ENCODE data around the gene RTL5. TPM values are rescaled to one million over a fixed set of nuclear protein-coding genes. Genes with fewer than 3 reads are reported as not detected.

Gene RTL5
- total RNA-seq, 1 donor from 2014 or later, result 17.1 TPM

DNA sequence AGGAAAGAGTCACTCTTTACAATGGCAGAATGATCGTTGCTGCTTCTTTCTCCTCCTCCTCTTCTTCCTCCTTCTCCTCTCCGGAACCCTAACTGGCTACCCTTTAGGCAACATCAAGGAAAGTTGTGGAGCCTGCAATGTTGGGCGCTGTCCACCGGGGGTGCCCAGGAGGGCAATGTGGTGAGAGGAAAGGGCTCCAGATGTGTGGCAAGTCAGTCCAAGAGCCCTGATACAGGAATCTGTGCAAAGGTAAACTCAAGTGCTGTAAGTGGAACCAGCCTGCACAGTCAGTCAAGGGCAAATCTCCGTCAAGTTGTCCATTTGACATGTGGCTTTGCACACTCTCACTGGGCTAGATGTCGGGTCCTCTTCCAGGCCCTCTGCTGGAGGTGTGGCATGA, 2.8 kb downstream of the RTL5 start:
- TF ChIP-seq, protein P1, sequence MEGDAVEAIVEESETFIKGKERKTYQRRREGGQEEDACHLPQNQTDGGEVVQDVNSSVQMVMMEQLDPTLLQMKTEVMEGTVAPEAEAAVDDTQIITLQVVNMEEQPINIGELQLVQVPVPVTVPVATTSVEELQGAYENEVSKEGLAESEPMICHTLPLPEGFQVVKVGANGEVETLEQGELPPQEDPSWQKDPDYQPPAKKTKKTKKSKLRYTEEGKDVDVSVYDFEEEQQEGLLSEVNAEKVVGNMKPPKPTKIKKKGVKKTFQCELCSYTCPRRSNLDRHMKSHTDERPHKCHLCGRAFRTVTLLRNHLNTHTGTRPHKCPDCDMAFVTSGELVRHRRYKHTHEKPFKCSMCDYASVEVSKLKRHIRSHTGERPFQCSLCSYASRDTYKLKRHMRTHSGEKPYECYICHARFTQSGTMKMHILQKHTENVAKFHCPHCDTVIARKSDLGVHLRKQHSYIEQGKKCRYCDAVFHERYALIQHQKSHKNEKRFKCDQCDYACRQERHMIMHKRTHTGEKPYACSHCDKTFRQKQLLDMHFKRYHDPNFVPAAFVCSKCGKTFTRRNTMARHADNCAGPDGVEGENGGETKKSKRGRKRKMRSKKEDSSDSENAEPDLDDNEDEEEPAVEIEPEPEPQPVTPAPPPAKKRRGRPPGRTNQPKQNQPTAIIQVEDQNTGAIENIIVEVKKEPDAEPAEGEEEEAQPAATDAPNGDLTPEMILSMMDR (IDR thresholded peaks at IDR 0.05), result peak in 1 of 3 experiments; percentile 38
- intact Hi-C loops (cut with DNase I), result no loop called here
- Histone ChIP-seq H3K27ac (no peak overlapping the region), H3K4me3 (no peak overlapping the region), H3K27me3 (no peaks in the 10 kb centered on the region), H3K4me1 (peaks cover 4 to 6% of the 10 kb centered on the region in 2 donors), H3K36me3 (no peaks in the 10 kb centered on the region), H3K9me3 (no peaks in the 10 kb centered on the region)
- DNase-seq (ENCODE audit: low spot score in 2 of 2), result no peak

GRCh38 chrX:72128183-72128834, 3.4 kb downstream of the RTL5 start:
- Histone ChIP-seq H3K9me3 (no peaks in the 10 kb centered on the region), H3K4me3 (no peak overlapping the region), H3K27me3 (no peaks in the 10 kb centered on the region), H3K36me3 (no peaks in the 10 kb centered on the region), H3K27ac (no peak overlapping the region), H3K4me1 (peaks cover 4 to 12% of the 10 kb centered on the region in 2 donors)
- TF ChIP-seq, protein P1 (IDR thresholded peaks at IDR 0.05), result no peak
- intact Hi-C loops (cut with DNase I), result no loop called here
- DNase-seq (ENCODE audit: low spot score in 2 of 2), result no peak

DNA sequence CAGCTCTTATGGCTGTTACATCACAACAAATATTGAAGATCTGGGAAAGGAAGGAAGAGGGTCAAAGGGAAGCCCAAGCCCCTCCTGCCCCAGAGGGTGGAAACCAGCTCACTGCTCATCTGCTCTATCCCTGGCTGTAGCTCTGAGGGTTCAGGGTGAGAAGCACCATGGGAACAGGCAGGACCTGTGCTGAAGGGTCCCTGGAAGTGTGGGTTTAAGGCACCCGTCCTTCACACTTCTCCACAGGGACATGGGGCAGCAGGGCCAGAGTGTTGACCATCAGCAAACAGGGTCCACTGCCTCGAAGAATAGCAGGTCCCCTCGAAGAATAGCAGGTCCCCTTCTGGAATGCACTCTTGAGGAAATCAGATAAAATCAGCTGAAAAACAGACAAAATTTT, 4.4 kb downstream of the RTL5 start:
- Histone ChIP-seq H3K4me3 (no peak overlapping the region), H3K27me3 (no peaks in the 10 kb centered on the region), H3K36me3 (no peaks in the 10 kb centered on the region), H3K27ac (no peak overlapping the region), H3K9me3 (no peaks in the 10 kb centered on the region), H3K4me1 (peaks cover 4 to 14% of the 10 kb centered on the region in 2 donors)
- TF ChIP-seq, protein P1 (IDR thresholded peaks at IDR 0.05), result no peak
- intact Hi-C loops (cut with DNase I), result no loop called here
- no peak for DNase-seq (ENCODE audit: low spot score in 2 of 2)

DNA sequence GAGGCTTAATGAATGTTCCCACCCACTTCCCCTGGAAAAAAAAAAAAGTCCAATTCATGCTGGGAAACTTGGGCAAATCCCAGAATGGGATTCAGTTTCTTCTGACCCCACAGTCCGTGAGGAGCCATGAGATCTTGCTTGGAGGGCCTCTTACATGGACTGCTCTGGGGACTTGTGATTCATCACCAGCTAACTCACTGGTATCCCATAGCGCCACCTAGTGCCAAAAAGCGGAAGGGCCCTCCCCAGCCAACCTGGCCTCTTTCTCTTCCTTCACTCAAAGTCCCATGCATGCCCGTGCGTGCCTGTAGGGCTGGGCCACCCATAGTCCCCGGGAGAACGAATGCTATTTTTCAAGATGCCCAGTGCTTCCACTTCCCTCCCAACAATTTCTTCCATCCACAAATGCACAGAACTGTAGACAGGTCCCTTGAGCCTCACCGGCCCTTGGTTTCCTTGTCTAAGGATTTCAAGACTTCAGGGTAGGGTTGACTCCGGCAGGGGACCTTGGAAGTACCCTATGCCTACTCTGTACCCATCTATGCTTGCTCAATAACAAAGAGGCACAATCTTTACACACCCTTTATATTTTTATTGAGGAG, 5.1 kb downstream of the RTL5 start:
- H3K4me1 ChIP-seq, result peaks cover 4 to 17% of the 10 kb centered on the region in 2 donors
- peak overlapping the region; percentile 77 to 81 for H3K27ac ChIP-seq
- H3K9me3 ChIP-seq, result no peaks in the 10 kb centered on the region
- intact Hi-C loops (cut with DNase I), result loop anchor here (1.0 kb wide), 2 partner anchors 108 to 127 kb away; no protein-coding TSS in a partner anchor
- H3K36me3 ChIP-seq, result no peaks in the 10 kb centered on the region
- TF ChIP-seq, protein P1 (IDR thresholded peaks at IDR 0.05), result peak; percentile 69 to 81 (median 77)
- H3K27me3 ChIP-seq, result no peaks in the 10 kb centered on the region
- H3K4me3 ChIP-seq, result no peak overlapping the region
- peak; percentile 56 to 94 for DNase-seq (ENCODE audit: low spot score in 2 of 2)

GRCh38 chrX:72126048-72126415, 5.7 kb downstream of the RTL5 start:
- no peaks in the 10 kb centered on the region for H3K9me3 ChIP-seq
- no peak overlapping the region for H3K4me3 ChIP-seq
- peaks cover 4 to 19% of the 10 kb centered on the region in 2 donors for H3K4me1 ChIP-seq
- H3K27me3 ChIP-seq, result no peaks in the 10 kb centered on the region
- intact Hi-C loops (cut with DNase I), result loop anchor here (1.0 kb wide), 2 partner anchors 108 to 127 kb away; no protein-coding TSS in a partner anchor
- H3K36me3 ChIP-seq, result no peaks in the 10 kb centered on the region
- peak overlapping the region; percentile 77 to 81 for H3K27ac ChIP-seq
- DNase-seq (ENCODE audit: low spot score in 2 of 2), result no peak
- TF ChIP-seq, protein P1 (IDR thresholded peaks at IDR 0.05), result no peak
